K562 (cell line): ENCODE measurements around the gene SYPL2. TPM values are rescaled to one million over a fixed set of nuclear protein-coding genes. Genes with fewer than 3 reads are reported as not detected.

ENCODE experiments used
- COPS2 ChIP-seq: fragments of 450-650 bp; conservative IDR thresholded peaks from 2 replicates; pipeline ENCODE4 v1.6.1; 2016; ENCODE audit warnings: mild to moderate bottlenecking, moderate library complexity
- DACH1 ChIP-seq: fragments of 450-650 bp; IDR thresholded peaks from 2 replicates; pipeline ENCODE4 v1.6.1; 2018; ENCODE audit not compliant: partially characterized antibody
- ESRRB ChIP-seq: fragments of 250-450 bp; sonication (Bioruptor Pico); IDR thresholded peaks from 2 replicates; pipeline ENCODE4 v1.5.0; 2020; ENCODE audit warnings: mild to moderate bottlenecking, moderate library complexity, borderline replicate concordance
- HMG20A ChIP-seq: fragments of 450-650 bp; formaldehyde crosslinking; conservative IDR thresholded peaks from 2 replicates; pipeline ENCODE4 v1.4.0; 2020; ENCODE audit warnings: mild to moderate bottlenecking, mixed read lengths
- LARP7 ChIP-seq: fragments of 450-650 bp; IDR thresholded peaks from 2 replicates; pipeline ENCODE4 v1.6.1; 2016
- RCOR1 ChIP-seq, 2 experiments: IDR thresholded peaks; 2 replicates each; pipeline ENCODE4 v1.6.1; 2012; ENCODE audit warnings: low read depth in 2 of 2, low read length in 2 of 2, borderline replicate concordance in 1 of 2, improper control_type of control experiment in 1 of 2
- SMC3 ChIP-seq: conservative IDR thresholded peaks from 2 replicates; pipeline ENCODE4 v1.6.1; 2011; ENCODE audit warnings: low read depth, low read length, improper control_type of control experiment; ENCODE audit not compliant: insufficient read depth
- STAT5B ChIP-seq: fragments of 250-450 bp; sonication (Bioruptor Pico); IDR thresholded peaks from 2 replicates; pipeline ENCODE4 v1.8.0; 2021; ENCODE audit warnings: mild to moderate bottlenecking, inconsistent platforms
- TAF9B ChIP-seq: fragments of 450-650 bp; IDR thresholded peaks from 2 replicates; pipeline ENCODE4 v1.6.1; 2018; ENCODE audit warnings: mild to moderate bottlenecking; ENCODE audit not compliant: partially characterized antibody
- TCF7L2 ChIP-seq: fragments of 150-350 bp; IDR thresholded peaks from 2 replicates; pipeline ENCODE4 v1.6.1; 2016; ENCODE audit warnings: low read depth, mild to moderate bottlenecking, low read length, moderate library complexity
- WHSC1 ChIP-seq: IDR thresholded peaks from one replicate; pipeline ENCODE4 v1.6.1; 2012; ENCODE audit warnings: low read length, control low read depth, inconsistent platforms
- ZC3H4 ChIP-seq: sonication (generic); formaldehyde crosslinking; IDR thresholded peaks from 2 replicates; pipeline ENCODE4 v1.9.0; 2021; ENCODE audit warnings: missing genetic modification reagents, borderline replicate concordance
- ZNF384 ChIP-seq: IDR thresholded peaks from 2 replicates; pipeline ENCODE4 v1.6.1; 2012; ENCODE audit warnings: low read depth, low read length, improper control_type of control experiment
- ZSCAN32 ChIP-seq: fragments of 450-650 bp; formaldehyde crosslinking; IDR thresholded peaks from 2 replicates; pipeline ENCODE4 v1.4.0; 2020; ENCODE audit warnings: mild to moderate bottlenecking, moderate library complexity
- polyA plus RNA-seq, 8 experiments: library from polyadenylated mRNA; depleted of rRNA in 4 of 8; stranded (reverse) in 5 of 8; unstranded in 3 of 8; fragments of >200 nt; fragmentation: Nextera tagmentation in 2 of 8; fragmentation: Illumina TruSeq in 1 of 8; extraction: Ambion mirVana in 2 of 8; extraction: Trizol in 1 of 8; gene quantifications; 2 replicates each; pipeline versions ENCODE4 v1.2.1 to v1.2.3, GENCODE V29; 2011 to 2014; ENCODE audit warnings: inconsistent platforms in 1 of 8, missing spikeins in 1 of 8
- total RNA-seq, 7 experiments: library from RNA; depleted of rRNA in 6 of 7; stranded (reverse); fragments of >200 nt in 6 of 7; fragmentation: Illumina TruSeq in 2 of 7; extraction: Trizol in 2 of 7; gene quantifications; 2 replicates each; pipeline versions ENCODE4 v1.2.1 to v1.2.3, GENCODE V29; 2011 to 2021; ENCODE audit warnings: low replicate concordance in 1 of 7
- TF ChIP-seq, protein P1 (sequence below), 2 experiments: fragments of 450-650 bp; IDR thresholded peaks; 2 replicates each; pipeline ENCODE4 v1.6.1; 2016; ENCODE audit warnings: mild to moderate bottlenecking in 2 of 2, borderline replicate concordance in 1 of 2, low read depth in 1 of 2, moderate library complexity in 1 of 2
- TF ChIP-seq, protein P2 (sequence below), 2 experiments: fragments of 450-650 bp in 1 of 2; sonication (generic) in 1 of 2; formaldehyde crosslinking in 1 of 2; IDR thresholded peaks in 1 of 2; conservative IDR thresholded peaks in 1 of 2; 2 replicates each; pipeline versions ENCODE4 v1.6.1 to v1.8.1; 2016 to 2023; ENCODE audit warnings: mild to moderate bottlenecking in 2 of 2, moderate library complexity in 2 of 2, inconsistent platforms in 1 of 2, missing genetic modification reagents in 1 of 2
- TF ChIP-seq, protein P3 (sequence below): fragments of 450-650 bp; IDR thresholded peaks from 2 replicates; pipeline ENCODE4 v1.6.1; 2016; ENCODE audit warnings: missing biosample characterization, missing genetic modification characterization

Gene SYPL2
- total and polyA plus RNA-seq, 9 of the 15 experiments (the other 6 are each of a cell fraction or from before 2014, with no cell fraction given): 0.03 to 0.20 (median 0.07) TPM; not detected in 2

DNA sequence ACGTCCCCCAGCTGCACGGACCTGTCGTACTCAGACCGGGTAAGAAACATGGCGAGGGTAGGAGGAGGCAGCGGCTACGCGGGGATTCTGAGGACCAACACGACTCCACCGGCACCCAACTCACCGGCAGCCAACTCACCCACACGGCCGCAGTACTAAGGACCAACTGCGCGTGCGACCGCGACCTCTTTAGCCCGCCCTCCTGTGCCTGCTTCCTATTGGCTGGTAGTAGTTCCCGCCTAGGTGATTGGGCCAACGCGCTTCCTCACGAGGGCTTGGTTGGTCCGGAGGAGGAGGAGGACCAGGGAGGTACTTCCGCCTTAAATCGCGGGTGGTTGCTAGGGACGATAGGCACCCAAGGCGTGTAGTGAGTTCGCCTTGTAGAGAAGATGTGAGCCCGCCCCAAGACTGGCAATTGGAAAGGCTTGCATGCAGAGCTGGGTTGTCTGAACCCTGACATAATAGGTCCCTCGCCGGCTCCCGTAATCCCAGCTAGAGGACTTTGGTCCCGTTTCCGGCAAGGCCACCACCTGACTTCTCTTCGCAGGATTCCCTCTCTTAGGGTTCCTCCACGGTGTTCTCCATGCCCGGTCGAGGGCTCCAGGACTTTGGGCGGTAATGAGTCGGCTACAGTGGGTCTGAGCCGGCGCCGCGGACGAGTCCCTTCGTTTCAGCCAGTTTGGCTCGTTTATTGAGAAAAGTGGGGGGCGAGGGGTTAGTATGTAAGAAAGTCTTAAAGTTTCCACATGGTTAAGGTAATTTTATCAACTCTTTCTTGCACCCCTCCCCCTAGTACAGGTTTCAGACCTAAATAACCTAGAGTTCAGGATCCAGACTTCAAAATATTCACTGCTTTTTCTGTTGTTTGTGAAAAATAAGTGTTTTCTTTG is 39.8 kb upstream of the SYPL2 start, which contains the start of gene PSMA5 (continued):
- TF ChIP-seq, protein P1, sequence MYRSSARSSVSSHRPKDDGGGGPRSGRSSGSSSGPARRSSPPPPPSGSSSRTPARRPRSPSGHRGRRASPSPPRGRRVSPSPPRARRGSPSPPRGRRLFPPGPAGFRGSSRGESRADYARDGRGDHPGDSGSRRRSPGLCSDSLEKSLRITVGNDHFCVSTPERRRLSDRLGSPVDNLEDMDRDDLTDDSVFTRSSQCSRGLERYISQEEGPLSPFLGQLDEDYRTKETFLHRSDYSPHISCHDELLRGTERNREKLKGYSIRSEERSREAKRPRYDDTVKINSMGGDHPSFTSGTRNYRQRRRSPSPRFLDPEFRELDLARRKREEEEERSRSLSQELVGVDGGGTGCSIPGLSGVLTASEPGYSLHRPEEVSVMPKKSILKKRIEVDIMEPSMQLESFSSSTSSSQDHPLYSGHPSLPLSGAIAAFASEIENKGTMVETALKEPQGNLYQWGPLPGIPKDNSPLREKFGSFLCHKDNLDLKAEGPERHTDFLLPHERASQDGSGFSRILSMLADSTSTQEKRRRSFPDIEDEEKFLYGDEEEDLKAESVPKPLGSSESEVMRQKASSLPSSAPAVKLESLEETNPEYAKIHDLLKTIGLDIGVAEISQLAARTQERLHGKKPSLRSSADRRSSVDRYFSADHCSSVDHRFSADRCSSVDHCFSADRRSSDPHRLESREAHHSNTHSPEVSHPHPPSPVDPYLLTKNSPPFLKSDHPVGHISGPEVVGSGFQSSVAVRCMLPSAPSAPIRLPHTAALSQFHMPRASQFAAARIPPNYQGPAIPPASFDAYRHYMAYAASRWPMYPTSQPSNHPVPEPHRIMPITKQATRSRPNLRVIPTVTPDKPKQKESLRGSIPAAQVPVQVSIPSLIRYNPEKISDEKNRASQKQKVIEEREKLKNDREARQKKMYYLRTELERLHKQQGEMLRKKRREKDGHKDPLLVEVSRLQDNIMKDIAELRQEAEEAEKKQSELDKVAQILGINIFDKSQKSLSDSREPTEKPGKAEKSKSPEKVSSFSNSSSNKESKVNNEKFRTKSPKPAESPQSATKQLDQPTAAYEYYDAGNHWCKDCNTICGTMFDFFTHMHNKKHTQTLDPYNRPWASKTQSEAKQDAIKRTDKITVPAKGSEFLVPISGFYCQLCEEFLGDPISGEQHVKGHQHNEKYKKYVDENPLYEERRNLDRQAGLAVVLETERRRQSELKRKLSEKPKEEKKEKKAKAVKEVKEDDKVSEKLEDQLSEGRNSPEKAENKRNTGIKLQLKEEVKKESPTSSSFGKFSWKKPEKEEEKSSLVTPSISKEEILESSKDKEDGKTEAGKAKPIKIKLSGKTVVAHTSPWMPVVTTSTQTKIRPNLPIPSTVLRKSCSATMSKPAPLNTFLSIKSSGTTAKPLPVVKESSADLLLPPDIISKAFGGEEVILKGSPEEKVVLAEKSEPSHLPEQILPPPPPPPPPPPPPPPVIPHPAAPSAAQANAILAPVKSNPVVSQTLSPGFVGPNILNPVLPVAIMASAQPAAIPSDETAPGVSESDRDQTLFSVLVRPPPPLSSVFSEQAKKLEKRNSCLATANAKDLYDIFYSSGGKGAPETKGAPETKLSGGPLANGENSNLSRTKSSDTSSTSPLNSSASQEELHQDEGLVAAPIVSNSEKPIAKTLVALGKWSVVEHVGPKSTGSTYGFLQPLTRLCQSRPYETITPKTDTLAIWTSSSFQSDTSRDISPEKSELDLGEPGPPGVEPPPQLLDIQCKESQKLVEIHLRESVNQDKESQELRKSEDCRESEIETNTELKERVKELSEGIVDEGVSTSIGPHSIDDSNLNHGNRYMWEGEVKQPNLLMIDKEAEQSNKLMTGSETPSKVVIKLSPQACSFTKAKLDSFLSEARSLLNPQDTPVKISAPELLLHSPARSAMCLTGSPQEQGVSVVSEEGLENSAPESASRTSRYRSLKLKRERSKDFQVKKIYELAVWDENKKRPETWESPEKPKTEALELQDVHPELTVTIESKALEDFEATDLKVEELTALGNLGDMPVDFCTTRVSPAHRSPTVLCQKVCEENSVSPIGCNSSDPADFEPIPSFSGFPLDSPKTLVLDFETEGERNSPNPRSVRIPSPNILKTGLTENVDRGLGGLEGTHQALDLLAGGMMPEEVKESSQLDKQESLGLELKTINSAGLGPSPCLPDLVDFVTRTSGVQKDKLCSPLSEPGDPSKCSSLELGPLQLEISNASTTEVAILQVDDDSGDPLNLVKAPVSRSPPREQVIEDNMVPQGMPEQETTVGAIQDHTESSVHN (IDR thresholded peaks at IDR 0.05; ENCODE audit: borderline replicate concordance in 1 of 2, low read depth in 1 of 2): no peak
- TF ChIP-seq RCOR1 (IDR thresholded peaks at IDR 0.05; ENCODE audit: borderline replicate concordance in 1 of 2, low read depth in 2 of 2, low read length in 2 of 2) (peak; percentile 18 to 65; a peak in 2 of 4 replicates), ZNF384 (no peak), TAF9B (peak; percentile 90), HMG20A (CRISPR knock-in tag) (no peak), DACH1 (no peak), SMC3 (no peak; the same call in 1 of the 2 replicates), ZSCAN32 (no peak), STAT5B (CRISPR knock-in tag) (no peak), TCF7L2 (no peak), COPS2 (no peak), LARP7 (no peak), WHSC1 (no peak), ESRRB (CRISPR knock-in tag) (no peak), ZC3H4 (no peak)
- TF ChIP-seq, protein P2, sequence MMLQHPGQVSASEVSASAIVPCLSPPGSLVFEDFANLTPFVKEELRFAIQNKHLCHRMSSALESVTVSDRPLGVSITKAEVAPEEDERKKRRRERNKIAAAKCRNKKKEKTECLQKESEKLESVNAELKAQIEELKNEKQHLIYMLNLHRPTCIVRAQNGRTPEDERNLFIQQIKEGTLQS (IDR thresholded peaks at IDR 0.05): 0 out of 2 replicates have a peak, but pooled peaks have one; percentile 47
- TF ChIP-seq, protein P2 (CRISPR knock-in tag; conservative IDR thresholded peaks at IDR 0.05): no peak; the same call in 1 of the 2 replicates
- TF ChIP-seq, protein P3, sequence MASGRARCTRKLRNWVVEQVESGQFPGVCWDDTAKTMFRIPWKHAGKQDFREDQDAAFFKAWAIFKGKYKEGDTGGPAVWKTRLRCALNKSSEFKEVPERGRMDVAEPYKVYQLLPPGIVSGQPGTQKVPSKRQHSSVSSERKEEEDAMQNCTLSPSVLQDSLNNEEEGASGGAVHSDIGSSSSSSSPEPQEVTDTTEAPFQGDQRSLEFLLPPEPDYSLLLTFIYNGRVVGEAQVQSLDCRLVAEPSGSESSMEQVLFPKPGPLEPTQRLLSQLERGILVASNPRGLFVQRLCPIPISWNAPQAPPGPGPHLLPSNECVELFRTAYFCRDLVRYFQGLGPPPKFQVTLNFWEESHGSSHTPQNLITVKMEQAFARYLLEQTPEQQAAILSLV: no peak
